A673 (cell line): ENCODE data around the gene AKAP6. TPM values are rescaled to one million over a fixed set of nuclear protein-coding genes. Genes with fewer than 3 reads are reported as not detected.
A peak's percentile ranks its signal among the peaks of the same experiment; 100 is the strongest.

Experiments used
- BruUV-seq: library from RNA; stranded (reverse); fragments of 400-500 nt; replicated peaks from 2 replicates; lab custom pipeline; 2021; lab: Mats Ljungman, UMichigan
- CTCF ChIA-PET: fragments of 300-600 bp; sonication (Branson Sonifier 250); formaldehyde crosslinking; loops from one replicate; lab custom pipeline; 2022; ENCODE audit warnings: antibody characterized with exemption; lab: Charles Lee
- POLR2A ChIA-PET: fragments of 300-600 bp; sonication (Branson Sonifier 250); formaldehyde crosslinking; loops from one replicate; lab custom pipeline; 2022; ENCODE audit warnings: antibody characterized with exemption; ENCODE audit not compliant: low non-redundant PET; lab: Charles Lee
- DNase-seq: peaks from one replicate; pipeline ENCODE4 v3.0.0-alpha.2; 2015; ENCODE audit warnings: low spot score
- H3K27ac ChIP-seq: fragments of 200-600 bp; sonication (generic); 2 replicates; pipeline ENCODE4 v1.5.1; 2016; ENCODE audit warnings: mixed run types, low read depth, mild to moderate bottlenecking, mixed read lengths, antibody characterized with exemption, low read length; ENCODE audit not compliant: poor library complexity, severe bottlenecking
- H3K27me3 ChIP-seq: fragments of 200-600 bp; sonication (generic); replicated peaks from 2 replicates; pipeline ENCODE4 v1.6.1; 2017; ENCODE audit warnings: mixed run types, low read depth, mild to moderate bottlenecking, mixed read lengths, antibody characterized with exemption, low read length; ENCODE audit not compliant: insufficient read depth, poor library complexity
- H3K36me3 ChIP-seq: fragments of 200-600 bp; sonication (generic); 2 replicates; pipeline ENCODE4 v1.6.1; 2016; ENCODE audit warnings: mixed run types, mild to moderate bottlenecking, mixed read lengths, antibody characterized with exemption, low read length; ENCODE audit not compliant: insufficient read depth, poor library complexity, severe bottlenecking
- H3K4me1 ChIP-seq: fragments of 200-600 bp; sonication (generic); 2 replicates; pipeline ENCODE4 v1.6.1; 2017; ENCODE audit warnings: mixed run types, mild to moderate bottlenecking, mixed read lengths, antibody characterized with exemption, low read length; ENCODE audit not compliant: insufficient read depth, poor library complexity, severe bottlenecking
- H3K4me3 ChIP-seq: fragments of 200-600 bp; sonication (generic); 2 replicates; pipeline ENCODE4 v1.5.1; 2016; ENCODE audit warnings: low read depth, mixed run types, mild to moderate bottlenecking, mixed read lengths, low read length; ENCODE audit not compliant: poor library complexity, severe bottlenecking
- H3K9me3 ChIP-seq: fragments of 200-600 bp; sonication (generic); 2 replicates; pipeline ENCODE4 v1.6.1; 2016; ENCODE audit warnings: mixed run types, low read depth, mild to moderate bottlenecking, mixed read lengths, antibody characterized with exemption, low read length; ENCODE audit not compliant: poor library complexity, severe bottlenecking
- EZH2 ChIP-seq: fragments of 200-600 bp; sonication (generic); IDR thresholded peaks from 2 replicates; pipeline ENCODE4 v1.6.1; 2017; ENCODE audit warnings: borderline replicate concordance, low read depth, mild to moderate bottlenecking, mixed read lengths, antibody characterized with exemption, low read length; ENCODE audit not compliant: poor library complexity, severe bottlenecking
- intact Hi-C: fragments of 100-400 bp; cut with micrococcal nuclease; formaldehyde crosslinking; loops from one replicate; pipeline ENCODE4 v1.10.0; 2022; ENCODE audit not compliant: unreplicated experiment
- total RNA-seq: library from RNA; stranded (reverse); gene quantifications from 2 replicates; pipeline ENCODE4 v1.2.3, GENCODE V29; 2021
- TF ChIP-seq, protein P1 (sequence below): fragments of 300-800, 200-600 bp; sonication (generic); conservative IDR thresholded peaks from 2 replicates; pipeline ENCODE4 v1.5.1; 2017; ENCODE audit warnings: low read depth, mild to moderate bottlenecking, antibody characterized with exemption, low read length, moderate library complexity, mixed read lengths

Gene AKAP6
- total RNA-seq, 1 experiment from 2014 or later: 0.73 TPM

GRCh38 chr14:32561520-32561919, 232.4 kb downstream of the AKAP6 start:
- BruUV-seq: no TSS peak
- no peak overlapping the region for H3K4me3 ChIP-seq
- peaks cover 17% of the 10 kb centered on the region for H3K4me1 ChIP-seq
- intact Hi-C loops: loop anchor here (5.0 kb wide), 3 partner anchors 489 to 1904 kb away; no protein-coding TSS in a partner anchor
- H3K9me3 ChIP-seq: no peaks in the 10 kb centered on the region
- TF ChIP-seq, protein P1, sequence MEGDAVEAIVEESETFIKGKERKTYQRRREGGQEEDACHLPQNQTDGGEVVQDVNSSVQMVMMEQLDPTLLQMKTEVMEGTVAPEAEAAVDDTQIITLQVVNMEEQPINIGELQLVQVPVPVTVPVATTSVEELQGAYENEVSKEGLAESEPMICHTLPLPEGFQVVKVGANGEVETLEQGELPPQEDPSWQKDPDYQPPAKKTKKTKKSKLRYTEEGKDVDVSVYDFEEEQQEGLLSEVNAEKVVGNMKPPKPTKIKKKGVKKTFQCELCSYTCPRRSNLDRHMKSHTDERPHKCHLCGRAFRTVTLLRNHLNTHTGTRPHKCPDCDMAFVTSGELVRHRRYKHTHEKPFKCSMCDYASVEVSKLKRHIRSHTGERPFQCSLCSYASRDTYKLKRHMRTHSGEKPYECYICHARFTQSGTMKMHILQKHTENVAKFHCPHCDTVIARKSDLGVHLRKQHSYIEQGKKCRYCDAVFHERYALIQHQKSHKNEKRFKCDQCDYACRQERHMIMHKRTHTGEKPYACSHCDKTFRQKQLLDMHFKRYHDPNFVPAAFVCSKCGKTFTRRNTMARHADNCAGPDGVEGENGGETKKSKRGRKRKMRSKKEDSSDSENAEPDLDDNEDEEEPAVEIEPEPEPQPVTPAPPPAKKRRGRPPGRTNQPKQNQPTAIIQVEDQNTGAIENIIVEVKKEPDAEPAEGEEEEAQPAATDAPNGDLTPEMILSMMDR: no peak
- no peak for TF ChIP-seq EZH2
- no peaks in the 10 kb centered on the region for H3K27me3 ChIP-seq
- POLR2A ChIA-PET: no interaction called here
- CTCF ChIA-PET: no interaction called here
- H3K36me3 ChIP-seq: no peaks in the 10 kb centered on the region
- no peak overlapping the region for H3K27ac ChIP-seq
- DNase-seq: no peak

- Histone ChIP-seq H3K36me3 (no peaks in the 10 kb centered on the region), H3K9me3 (no peaks in the 10 kb centered on the region), H3K27ac (peak overlapping the region; percentile 18), H3K4me1 (peaks cover 17% of the 10 kb centered on the region), H3K4me3 (no peak overlapping the region), H3K27me3 (no peaks in the 10 kb centered on the region)
- CTCF ChIA-PET: interaction anchor here (0.6 kb wide), 1 partner anchor 97 kb away, joined by 3 read pairs; no protein-coding TSS in a partner anchor
- TF ChIP-seq, protein P1: no peak
- no peak for TF ChIP-seq EZH2
- intact Hi-C loops: loop anchor here (5.0 kb wide), 3 partner anchors 492 to 1907 kb away; no protein-coding TSS in a partner anchor
- no TSS peak for BruUV-seq
- POLR2A ChIA-PET: no interaction called here
- DNase-seq: peak; percentile 63
Measured at GRCh38 chr14:32564596-32564995, 235.5 kb downstream of the AKAP6 start.

DNA sequence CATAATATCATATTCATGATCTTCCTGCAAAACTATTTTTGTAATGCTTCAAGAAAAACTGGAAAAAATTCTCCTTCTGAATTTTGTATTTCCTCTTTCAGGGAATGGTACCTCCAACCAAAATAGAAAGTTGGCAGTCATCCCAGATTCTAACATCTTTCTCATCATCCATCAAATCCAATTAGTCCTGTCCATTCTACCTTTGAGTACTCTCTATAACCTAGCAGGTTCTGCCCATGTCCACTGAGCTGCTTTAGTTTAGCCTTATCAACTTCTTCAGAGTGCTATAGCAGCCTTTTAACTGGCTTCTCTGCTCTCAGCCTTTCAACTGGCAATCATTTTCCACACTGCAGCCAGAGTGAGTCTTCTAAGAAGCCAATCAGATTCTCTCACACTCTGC, 236.2 kb downstream of the AKAP6 start:
- POLR2A ChIA-PET: no interaction called here
- intact Hi-C loops: no loop called here
- TF ChIP-seq, protein P1: no peak
- TF ChIP-seq EZH2: no peak
- no peaks in the 10 kb centered on the region for H3K36me3 ChIP-seq
- H3K27ac ChIP-seq: peak overlapping the region; percentile 18
- no peak overlapping the region for H3K4me3 ChIP-seq
- H3K27me3 ChIP-seq: no peaks in the 10 kb centered on the region
- BruUV-seq: no TSS peak
- no peaks in the 10 kb centered on the region for H3K9me3 ChIP-seq
- peak; percentile 24 for DNase-seq
- CTCF ChIA-PET: no interaction called here
- H3K4me1 ChIP-seq: peaks cover 17% of the 10 kb centered on the region
